GM18909 (cell line): ENCODE data around the gene MYCBP2.
"Not testable (repeated sequence)": the region's sequence is repeated elsewhere in the genome, so short reads cannot be mapped to it uniquely, and the experiment has no call there.

Experiments
- ATAC-seq: cut with Tn5 transposase; IDR thresholded peaks from one replicate; pipeline ENCODE4 v1.9.1; 2021; ENCODE audit warnings: mild to moderate bottlenecking; ENCODE audit not compliant: unreplicated experiment, poor library complexity

The MYCBP2 gene

GRCh38 chr13:77009719-77010118 lies 317.2 kb downstream of the MYCBP2 start:
- not testable (repeated sequence) for ATAC-seq

GRCh38 chr13:77009011-77009410 lies 317.9 kb downstream of the MYCBP2 start:
- ATAC-seq: peak; percentile 69

- ATAC-seq: not testable (repeated sequence)
Measured at GRCh38 chr13:77008337-77008736, 318.6 kb downstream of the MYCBP2 start.

GRCh38 chr13:77002590-77003190 lies 324.2 kb downstream of the MYCBP2 start:
- ATAC-seq: no peak

GRCh38 chr13:77001963-77002587 lies 324.8 kb downstream of the MYCBP2 start:
- ATAC-seq: no peak

- ATAC-seq: no peak
Measured at GRCh38 chr13:77001540-77001939, 325.4 kb downstream of the MYCBP2 start.

- no peak for ATAC-seq
Measured at GRCh38 chr13:77000475-77000874, 326.4 kb downstream of the MYCBP2 start.
